CD4-positive, alpha-beta T cell treated with Interleukin-15 for 4 hours (primary cell): ENCODE results near the gene BBC3.

Experiments
- DNase-seq: peaks from one replicate; pipeline ENCODE4 v3.0.0-alpha.2; 2020; ENCODE audit warnings: low spot score

The BBC3 gene

GRCh38 chr19:47188507-47189033 is 42.4 kb downstream of the BBC3 start:
- no peak for DNase-seq

GRCh38 chr19:47187797-47188196 is 43.2 kb downstream of the BBC3 start:
- DNase-seq = peak; percentile 6

GRCh38 chr19:47187335-47187655 is 43.7 kb downstream of the BBC3 start:
- no peak for DNase-seq

- peak; percentile 87 for DNase-seq
Observed at GRCh38 chr19:47186446-47187334, 44.3 kb downstream of the BBC3 start.

- no peak for DNase-seq
Observed at GRCh38 chr19:47183601-47184000, 47.4 kb downstream of the BBC3 start.

GRCh38 chr19:47179653-47180310 is 51.2 kb downstream of the BBC3 start:
- DNase-seq = no peak

GRCh38 chr19:47176627-47177090 is 54.3 kb downstream of the BBC3 start:
- DNase-seq = peak; percentile 63

GRCh38 chr19:47176071-47176626 is 54.9 kb downstream of the BBC3 start:
- DNase-seq = no peak

- no peak for DNase-seq
Observed at GRCh38 chr19:47172666-47173455, 58.1 kb downstream of the BBC3 start.
